Panc1 (cell line): ENCODE data around the gene AKT3. TPM values are rescaled to one million over a fixed set of nuclear protein-coding genes. Genes with fewer than 3 reads are reported as not detected.

Source experiments
- ATAC-seq: fragments of 200-7000 bp; cut with Tn5 transposase; 2 replicates; pipeline ENCODE4 v1.9.1; 2020; ENCODE audit warnings: mild to moderate bottlenecking, moderate library complexity
- BruUV-seq: library from RNA; stranded (reverse); fragments of 400-500 nt; replicated peaks from 2 replicates; lab custom pipeline; 2021; lab: Mats Ljungman, UMichigan
- CTCF ChIA-PET: fragments of 300-600 bp; sonication (Branson Sonifier 250); formaldehyde crosslinking; loops from one replicate; lab custom pipeline; 2022; ENCODE audit warnings: antibody characterized with exemption; lab: Charles Lee
- POLR2A ChIA-PET: fragments of 300-600 bp; sonication (Branson Sonifier 250); formaldehyde crosslinking; loops from one replicate; lab custom pipeline; 2022; ENCODE audit warnings: antibody characterized with exemption; lab: Charles Lee
- DNase-seq: peaks from one replicate; pipeline ENCODE4 v3.0.0-alpha.2; 2010; ENCODE audit warnings: low read depth, low spot score
- H3K27ac ChIP-seq: 2 replicates; pipeline ENCODE4 v1.5.1; 2011; ENCODE audit warnings: mild to moderate bottlenecking, low read length, inconsistent platforms
- H3K27me3 ChIP-seq: fragments of 200-500 bp; sonication (Bioruptor generic); 2 replicates; pipeline ENCODE4 v1.6.0; 2014; ENCODE audit warnings: low read length, inconsistent platforms; ENCODE audit not compliant: control insufficient read depth, insufficient read depth
- H3K36me3 ChIP-seq: fragments of 200-500 bp; sonication (Bioruptor generic); 2 replicates; pipeline ENCODE4 v1.5.1; 2014; ENCODE audit warnings: inconsistent platforms, mild to moderate bottlenecking, low read length, moderate library complexity; ENCODE audit not compliant: control insufficient read depth, insufficient read depth
- H3K4me1 ChIP-seq: 2 replicates; pipeline ENCODE4 v1.5.1; 2011; ENCODE audit warnings: inconsistent platforms, mild to moderate bottlenecking, low read length, moderate library complexity; ENCODE audit not compliant: control insufficient read depth, insufficient read depth
- H3K4me3 ChIP-seq, 2 experiments: 2 replicates each; pipeline ENCODE4 v1.5.1; 2011 to 2012; ENCODE audit warnings: low read depth in 2 of 2, low read length in 2 of 2, mild to moderate bottlenecking in 2 of 2, inconsistent platforms in 1 of 2, moderate library complexity in 1 of 2
- H3K9me3 ChIP-seq: fragments of 200-500 bp; sonication (Bioruptor generic); 2 replicates; pipeline ENCODE4 v1.5.1; 2014; ENCODE audit warnings: low read depth, mild to moderate bottlenecking, inconsistent platforms, low read length, moderate library complexity; ENCODE audit not compliant: control insufficient read depth, insufficient read depth
- CTCF ChIP-seq: fragments of 450-650 bp; IDR thresholded peaks from 2 replicates; pipeline ENCODE4 v1.5.1; 2017; ENCODE audit warnings: mild to moderate bottlenecking
- POLR2AphosphoS5 ChIP-seq: IDR thresholded peaks from 2 replicates; pipeline ENCODE4 v1.6.1; 2012; ENCODE audit warnings: mild to moderate bottlenecking, low read depth, low read length, moderate library complexity
- REST ChIP-seq, 2 experiments: IDR thresholded peaks; 2 replicates each; pipeline ENCODE4 v1.6.1; 2011 to 2012; ENCODE audit warnings: low read depth in 2 of 2, control low read depth in 1 of 2, low read length in 1 of 2, mild to moderate bottlenecking in 1 of 2, moderate library complexity in 1 of 2; ENCODE audit not compliant: insufficient read depth in 1 of 2
- SIN3A ChIP-seq: IDR thresholded peaks from 2 replicates; pipeline ENCODE4 v1.6.1; 2012; ENCODE audit warnings: low read depth, mild to moderate bottlenecking, low read length, moderate library complexity, borderline replicate concordance; ENCODE audit not compliant: insufficient read depth
- TCF7L2 ChIP-seq: IDR thresholded peaks from 2 replicates; pipeline ENCODE4 v1.6.1; 2011; ENCODE audit warnings: mild to moderate bottlenecking, low read depth, low read length, inconsistent platforms
- in situ Hi-C: cut with HindIII; loops from 2 replicates; pipeline ENCODE4 v1.10.0; 2016; ENCODE audit warnings: low sequenced_read_pairs, low pct_unique_long_range_greater_than_20kb
- intact Hi-C: fragments of 100-400 bp; cut with micrococcal nuclease; formaldehyde crosslinking; loops from one replicate; pipeline ENCODE4 v1.10.0; 2022; ENCODE audit not compliant: unreplicated experiment
- total RNA-seq: library from RNA; stranded (reverse); gene quantifications from one replicate; pipeline ENCODE4 v1.2.1, GENCODE V29; 2021; ENCODE audit not compliant: unreplicated experiment

AKT3 gene
- total RNA-seq, 1 experiment from 2014 or later, result 11.0 TPM

GRCh38 chr1:243546457-243546856, 303.6 kb downstream of the AKT3 start:
- CTCF ChIA-PET, result interaction anchor here (0.6 kb wide), 1 partner anchor 203 kb away, joined by 3 read pairs; no protein-coding TSS in a partner anchor
- DNase-seq, result no peak
- Histone ChIP-seq H3K27me3 (no peaks in the 10 kb centered on the region), H3K36me3 (no peaks in the 10 kb centered on the region), H3K4me3 (no peak overlapping the region), H3K27ac (no peak overlapping the region), H3K4me1 (no peaks in the 10 kb centered on the region), H3K9me3 (no peaks in the 10 kb centered on the region)
- TF ChIP-seq REST (IDR thresholded peaks at IDR 0.05; ENCODE audit: insufficient read depth in 1 of 2, low read depth in 2 of 2, low read length in 1 of 2), result no peak
- TF ChIP-seq TCF7L2, result no peak
- no peak for TF ChIP-seq SIN3A
- TF ChIP-seq POLR2AphosphoS5, result no peak
- no peak for TF ChIP-seq CTCF
- POLR2A ChIA-PET, result no interaction called here
- in situ Hi-C loops, result no loop called here
- intact Hi-C loops, result no loop called here
- no peak for ATAC-seq
- BruUV-seq, result no TSS peak

GRCh38 chr1:243543501-243543900, 306.5 kb downstream of the AKT3 start:
- CTCF ChIA-PET, result no interaction called here
- no peak for TF ChIP-seq SIN3A
- no peak for TF ChIP-seq POLR2AphosphoS5
- no peak for TF ChIP-seq CTCF
- no peak for TF ChIP-seq REST (IDR thresholded peaks at IDR 0.05; ENCODE audit: insufficient read depth in 1 of 2, low read depth in 2 of 2, low read length in 1 of 2)
- no peak for TF ChIP-seq TCF7L2
- BruUV-seq, result no TSS peak
- no peak overlapping the region for H3K4me3 ChIP-seq
- ATAC-seq (no peak), DNase-seq (no peak)
- H3K4me1 ChIP-seq, result no peaks in the 10 kb centered on the region
- H3K36me3 ChIP-seq, result no peaks in the 10 kb centered on the region
- POLR2A ChIA-PET, result no interaction called here
- H3K27me3 ChIP-seq, result no peaks in the 10 kb centered on the region
- in situ Hi-C loops (no loop called here), intact Hi-C loops (no loop called here)
- no peak overlapping the region for H3K27ac ChIP-seq
- H3K9me3 ChIP-seq, result no peaks in the 10 kb centered on the region
